ENCODE measurements around the gene DIPK1B. TPM values are rescaled to one million over a fixed set of nuclear protein-coding genes. Genes with fewer than 3 reads are reported as not detected.
"Not testable (repeated sequence)": the region's sequence is repeated elsewhere in the genome, so short reads cannot be mapped to it uniquely, and the experiment has no call there.

The DIPK1B gene
- total and polyA plus RNA-seq, 3 donors from 2014 or later: 23.3 to 36.2 (median 28.7) TPM

GRCh38 chr9:136760834-136761544, 48.6 kb downstream of the DIPK1B start:
- DNase-seq: peak; percentile 84
- H3K27me3 ChIP-seq; H3K4me3 ChIP-seq; H3K36me3 ChIP-seq (ENCODE audit: low read depth, missing control alignments); H3K9me3 ChIP-seq; intact Hi-C loops (cut with DNase I; ENCODE audit: low total_unique reads); H3K4me1 ChIP-seq; H3K27ac ChIP-seq: not testable (repeated sequence)
- 54 to 61% methylated on average over 22 of the region's 22 CpGs for WGBS, 2 donors
- peak in 2 of 3 experiments; percentile 44 to 54 for TF ChIP-seq CTCF (IDR thresholded peaks at IDR 0.05)

DNA sequence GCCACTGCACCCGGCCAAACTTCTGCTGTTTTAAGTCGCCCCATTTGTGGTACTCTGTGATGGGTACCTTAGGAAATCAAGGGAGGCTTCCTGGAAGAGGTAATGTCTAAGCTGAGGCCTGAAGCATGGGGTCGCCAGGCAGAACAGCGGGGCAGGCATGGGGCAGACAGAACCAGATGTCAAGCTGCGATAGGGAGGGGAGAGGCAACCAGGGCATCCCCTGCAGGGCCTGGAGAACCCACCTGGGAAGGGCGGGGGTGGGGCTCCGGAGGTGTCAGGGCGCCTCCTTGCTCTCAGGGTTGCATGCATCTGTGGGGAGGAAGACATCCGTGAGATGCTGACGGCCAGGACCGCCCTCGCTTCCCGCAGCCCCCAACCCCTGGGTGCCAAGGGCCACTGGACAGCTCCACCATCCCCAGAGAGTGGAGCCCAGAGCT, 49.2 kb downstream of the DIPK1B start:
- DNase-seq: no peak
- intact Hi-C loops (cut with DNase I; ENCODE audit: low total_unique reads): no loop called here
- no peak overlapping the region for H3K27ac ChIP-seq
- H3K9me3 ChIP-seq: no peaks in the 10 kb centered on the region
- no peak for TF ChIP-seq POLR2A (IDR thresholded peaks at IDR 0.05)
- peaks cover 2% of the 10 kb centered on the region for H3K4me1 ChIP-seq
- H3K4me3 ChIP-seq: no peak overlapping the region
- 83 to 90% methylated on average over 6 to 13 of the region's 13 CpGs for WGBS, 2 donors
- no peaks in the 10 kb centered on the region for H3K36me3 ChIP-seq (ENCODE audit: low read depth, missing control alignments)
- no peaks in the 10 kb centered on the region for H3K27me3 ChIP-seq

GRCh38 chr9:136762221-136762691, 49.9 kb downstream of the DIPK1B start:
- H3K4me1 ChIP-seq: peaks cover 2% of the 10 kb centered on the region
- TF ChIP-seq POLR2A (IDR thresholded peaks at IDR 0.05) (no peak), CTCF (IDR thresholded peaks at IDR 0.05) (no peak)
- no peaks in the 10 kb centered on the region for H3K27me3 ChIP-seq
- no peaks in the 10 kb centered on the region for H3K9me3 ChIP-seq
- DNase-seq: no peak
- WGBS, 2 donors: 62 to 71% methylated on average over 14 to 15 of the region's 17 CpGs
- H3K4me3 ChIP-seq: no peak overlapping the region
- no peaks in the 10 kb centered on the region for H3K36me3 ChIP-seq (ENCODE audit: low read depth, missing control alignments)
- intact Hi-C loops (cut with DNase I; ENCODE audit: low total_unique reads): no loop called here
- H3K27ac ChIP-seq: no peak overlapping the region

DNA sequence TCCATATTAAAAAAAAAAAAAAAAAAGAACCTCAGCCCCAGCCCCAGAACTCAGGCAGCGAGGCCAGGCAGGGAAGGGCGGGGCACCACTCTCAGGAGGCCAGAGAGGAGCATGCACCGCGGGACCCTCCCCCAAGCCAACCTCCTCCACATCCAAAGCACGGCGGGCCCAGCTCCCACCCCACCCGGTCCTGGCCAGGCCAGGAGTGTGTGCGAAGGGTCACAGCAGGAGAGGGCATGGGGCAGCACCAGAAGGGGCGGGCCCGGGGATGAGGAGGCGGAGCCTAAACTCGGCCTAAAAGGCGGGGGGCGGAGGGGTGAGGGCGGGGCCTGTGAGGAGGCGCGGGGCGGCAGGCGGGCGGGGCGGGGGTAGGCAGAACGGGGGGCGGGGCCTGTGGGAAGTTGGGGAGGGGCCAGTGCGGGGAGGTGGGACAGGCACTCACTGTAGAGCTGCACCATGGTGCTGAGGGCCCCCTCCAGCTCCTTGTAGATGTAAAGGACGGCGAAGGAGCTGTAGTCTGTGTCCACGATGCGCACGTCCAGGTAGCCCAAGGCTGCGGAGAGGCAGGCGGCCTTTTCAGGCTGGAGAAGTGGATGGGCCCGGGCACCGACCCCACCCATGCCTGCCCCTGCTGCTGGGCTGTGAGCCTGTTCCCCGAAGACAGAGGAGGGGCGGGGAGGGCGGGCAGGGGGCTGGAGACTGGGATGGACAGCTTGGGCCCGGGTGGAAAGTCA, 50.7 kb downstream of the DIPK1B start:
- WGBS, 2 donors: 6 to 35% methylated on average over 19 to 33 of the region's 37 CpGs
- Histone ChIP-seq H3K9me3 (no peaks in the 10 kb centered on the region), H3K4me1 (peaks cover 2% of the 10 kb centered on the region), H3K27ac (no peak overlapping the region), H3K36me3 (ENCODE audit: low read depth, missing control alignments) (no peaks in the 10 kb centered on the region), H3K27me3 (no peaks in the 10 kb centered on the region), H3K4me3 (peak overlapping the region in 1 of 2 donors; percentile 31)
- intact Hi-C loops (cut with DNase I; ENCODE audit: low total_unique reads): no loop called here
- TF ChIP-seq POLR2A (IDR thresholded peaks at IDR 0.05): no peak
- no peak for TF ChIP-seq CTCF (IDR thresholded peaks at IDR 0.05)
- DNase-seq: peak; percentile 72

- H3K9me3 ChIP-seq: no peaks in the 10 kb centered on the region
- H3K36me3 ChIP-seq (ENCODE audit: low read depth, missing control alignments): no peaks in the 10 kb centered on the region
- intact Hi-C loops (cut with DNase I; ENCODE audit: low total_unique reads): no loop called here
- DNase-seq: no peak
- WGBS, 2 donors: 88% methylated on average over 14 of the region's 14 CpGs; no CpG with 5 or more reads in 1 of the 2 donors
- peaks cover 2% of the 10 kb centered on the region for H3K4me1 ChIP-seq
- peak overlapping the region in 1 of 2 donors; percentile 31 for H3K4me3 ChIP-seq
- no peaks in the 10 kb centered on the region for H3K27me3 ChIP-seq
- TF ChIP-seq POLR2A (IDR thresholded peaks at IDR 0.05): no peak
- no peak for TF ChIP-seq CTCF (IDR thresholded peaks at IDR 0.05)
- H3K27ac ChIP-seq: no peak overlapping the region
Measured at GRCh38 chr9:136763649-136764035, 51.3 kb downstream of the DIPK1B start.
